GM19324 (cell line): ENCODE data around the gene RGS7.
"Not testable (repeated sequence)": the region's sequence is repeated elsewhere in the genome, so short reads cannot be mapped to it uniquely, and the experiment has no call there.

ENCODE experiments used
- ATAC-seq: cut with Tn5 transposase; IDR thresholded peaks from one replicate; pipeline ENCODE4 v1.9.1; 2021; ENCODE audit warnings: mild to moderate bottlenecking, moderate library complexity; ENCODE audit not compliant: unreplicated experiment, low FRiP score

Gene RGS7

GRCh38 chr1:241012708-241013340 is 344.2 kb downstream of the RGS7 start:
- no peak for ATAC-seq

DNA sequence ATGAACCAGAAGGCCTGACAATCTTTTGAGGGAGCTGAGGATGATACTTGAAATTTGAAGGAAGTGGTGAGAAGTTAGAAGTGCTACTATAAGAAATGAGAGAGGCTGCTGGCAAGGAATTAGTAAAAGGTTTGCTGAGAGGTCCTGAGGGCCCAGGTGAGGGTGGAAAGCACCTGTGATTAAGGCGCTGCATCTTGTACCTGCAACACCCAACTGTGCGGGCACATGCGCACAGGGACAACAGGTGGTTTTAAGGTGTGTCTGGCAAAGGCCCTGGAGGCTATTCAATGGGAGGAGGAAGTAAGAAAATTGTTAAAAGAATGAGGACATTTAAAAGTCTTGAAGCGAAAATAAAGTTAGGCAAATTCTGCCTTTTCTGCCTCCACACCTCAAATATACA is 349.3 kb downstream of the RGS7 start:
- ATAC-seq = no peak

DNA sequence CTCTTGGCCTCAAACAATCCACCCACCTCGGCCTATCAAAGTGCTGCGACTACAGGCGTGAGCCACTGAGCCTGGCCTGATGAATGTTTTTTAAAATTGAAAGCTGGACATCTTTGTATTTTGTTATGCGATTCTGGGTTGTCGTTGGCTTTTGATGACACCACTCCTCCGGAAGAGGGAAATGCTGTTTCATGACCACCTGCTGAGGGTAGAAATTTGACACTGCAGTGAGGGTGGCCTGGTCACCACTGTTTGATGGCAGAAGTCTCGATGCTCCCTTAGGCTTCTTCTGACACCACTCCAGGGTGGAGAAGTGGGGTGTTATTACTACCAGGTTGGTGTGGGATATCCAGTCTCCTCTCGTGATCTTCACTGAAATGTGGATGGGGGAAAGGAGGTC is 357.2 kb downstream of the RGS7 start:
- no peak for ATAC-seq

- ATAC-seq = no peak
Observed at GRCh38 chr1:240998441-240999015, 358.5 kb downstream of the RGS7 start.

GRCh38 chr1:240998024-240998423 is 359.0 kb downstream of the RGS7 start:
- no peak for ATAC-seq

- ATAC-seq = no peak
Observed at GRCh38 chr1:240993004-240993403, 364.0 kb downstream of the RGS7 start.

DNA sequence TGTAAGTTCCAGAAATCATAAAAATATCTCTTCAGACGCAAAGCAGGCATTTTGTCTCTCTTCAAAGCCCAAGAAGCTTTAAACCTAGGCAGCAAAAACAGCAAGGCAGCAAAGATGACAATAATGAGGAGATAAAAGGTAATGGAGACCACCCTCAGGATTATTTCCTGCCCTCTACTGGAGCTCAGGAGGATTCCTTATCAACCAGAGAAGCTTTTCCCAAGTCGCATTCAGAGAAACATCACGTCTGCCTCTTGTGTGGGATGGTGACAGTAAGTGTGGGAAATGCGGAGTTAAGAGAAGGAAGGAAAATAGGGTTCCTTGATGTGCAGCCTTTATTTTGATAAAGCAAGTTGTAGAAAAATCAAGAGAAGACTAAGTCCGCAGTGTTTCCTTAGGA is 365.8 kb downstream of the RGS7 start:
- no peak for ATAC-seq

DNA sequence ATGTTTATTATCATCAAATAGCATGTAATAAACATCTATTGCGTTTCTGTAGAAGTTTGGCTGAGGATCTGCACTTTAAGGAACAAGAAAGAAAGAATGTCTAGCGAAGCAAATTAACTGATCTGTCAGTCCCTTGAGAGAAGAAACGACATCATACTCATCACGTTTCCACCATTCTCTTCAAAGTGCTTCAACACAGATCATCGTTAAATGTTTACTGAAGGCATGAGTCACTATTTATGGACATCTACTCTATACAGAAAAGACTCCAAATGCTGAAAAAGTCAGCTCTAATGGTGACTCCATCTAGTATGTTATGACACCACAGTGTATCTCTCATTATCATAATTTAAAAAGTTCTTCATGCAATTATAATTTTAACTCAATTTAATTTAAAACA is 369.1 kb downstream of the RGS7 start:
- ATAC-seq = no peak

DNA sequence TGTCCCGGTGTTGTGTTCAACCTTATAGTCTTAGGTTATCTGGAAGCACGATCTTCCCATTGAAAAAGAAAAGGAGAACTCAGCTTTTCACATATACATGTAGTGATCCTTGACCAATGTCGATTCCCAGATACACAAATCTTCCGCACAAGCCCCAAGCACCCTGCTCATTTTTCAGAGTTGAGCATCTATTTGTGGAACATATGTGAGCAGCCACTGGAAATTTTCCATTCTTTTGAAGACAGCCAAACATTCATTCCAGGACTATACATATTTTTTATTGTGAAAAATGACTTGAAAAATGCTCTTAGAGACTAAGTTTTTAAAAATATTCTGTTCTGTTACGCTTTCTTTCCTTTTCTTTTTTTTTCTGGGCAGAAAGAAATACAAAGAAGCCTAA is 371.9 kb downstream of the RGS7 start:
- ATAC-seq = no peak

GRCh38 chr1:240980342-240980741 is 376.7 kb downstream of the RGS7 start:
- ATAC-seq = no peak

DNA sequence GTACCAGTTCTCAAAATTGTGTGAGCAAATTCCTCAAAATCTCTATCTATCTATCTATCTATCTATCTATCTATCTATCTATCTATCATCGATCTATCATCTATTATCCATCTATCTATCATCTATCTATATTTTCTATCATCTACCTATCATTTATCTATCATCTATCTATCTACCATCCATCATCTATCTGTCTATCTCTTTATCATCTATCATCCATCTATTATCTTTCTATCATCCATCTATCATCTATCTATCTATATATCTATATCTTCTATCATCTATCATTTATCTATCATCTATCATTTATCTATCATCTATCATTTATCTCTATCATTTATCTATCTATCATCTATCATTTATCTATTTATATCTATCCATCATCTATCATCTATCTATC is 380.3 kb downstream of the RGS7 start:
- no peak for ATAC-seq

DNA sequence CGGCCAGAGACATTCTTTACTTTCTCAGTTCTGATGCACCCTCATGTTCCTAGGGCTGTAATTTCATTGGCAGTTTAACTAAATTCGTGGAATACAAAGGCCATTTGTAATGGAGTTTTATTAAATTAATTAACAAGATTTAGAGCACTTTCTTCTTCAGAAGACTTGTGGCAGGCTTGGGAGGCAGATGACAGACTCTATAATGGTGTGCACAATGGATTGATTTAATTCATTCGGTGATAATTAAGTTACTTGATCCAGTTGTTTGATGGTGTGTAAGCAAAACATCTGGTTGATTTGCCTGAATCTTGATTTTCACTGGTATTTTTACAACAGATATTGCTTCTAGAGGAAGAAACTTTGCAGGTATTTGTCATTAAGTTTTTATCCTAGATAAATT is 383.1 kb downstream of the RGS7 start:
- no peak for ATAC-seq

- ATAC-seq = not testable (repeated sequence)
Observed at GRCh38 chr1:240972059-240972458, 384.9 kb downstream of the RGS7 start.

- ATAC-seq = no peak
Observed at GRCh38 chr1:240970253-240970652, 386.8 kb downstream of the RGS7 start.

DNA sequence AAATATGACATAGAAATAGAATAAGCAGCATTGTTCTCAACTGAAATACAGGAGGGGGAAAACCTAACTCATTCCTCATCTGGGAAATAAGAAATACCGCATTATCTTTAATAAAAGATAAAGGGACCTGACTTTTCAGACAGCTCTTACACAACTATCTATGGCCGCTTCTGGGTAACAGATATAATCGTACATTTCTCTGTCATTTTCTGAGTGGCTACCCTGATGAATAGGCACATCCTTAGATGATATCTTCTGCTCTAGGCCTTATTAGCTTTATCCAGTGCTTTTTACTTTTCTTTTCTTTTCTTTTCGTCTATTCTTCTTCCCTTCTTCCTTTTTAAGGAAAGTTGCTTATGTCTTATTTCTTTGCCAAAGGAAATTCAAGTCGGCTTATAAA is 388.1 kb downstream of the RGS7 start:
- ATAC-seq = no peak

DNA sequence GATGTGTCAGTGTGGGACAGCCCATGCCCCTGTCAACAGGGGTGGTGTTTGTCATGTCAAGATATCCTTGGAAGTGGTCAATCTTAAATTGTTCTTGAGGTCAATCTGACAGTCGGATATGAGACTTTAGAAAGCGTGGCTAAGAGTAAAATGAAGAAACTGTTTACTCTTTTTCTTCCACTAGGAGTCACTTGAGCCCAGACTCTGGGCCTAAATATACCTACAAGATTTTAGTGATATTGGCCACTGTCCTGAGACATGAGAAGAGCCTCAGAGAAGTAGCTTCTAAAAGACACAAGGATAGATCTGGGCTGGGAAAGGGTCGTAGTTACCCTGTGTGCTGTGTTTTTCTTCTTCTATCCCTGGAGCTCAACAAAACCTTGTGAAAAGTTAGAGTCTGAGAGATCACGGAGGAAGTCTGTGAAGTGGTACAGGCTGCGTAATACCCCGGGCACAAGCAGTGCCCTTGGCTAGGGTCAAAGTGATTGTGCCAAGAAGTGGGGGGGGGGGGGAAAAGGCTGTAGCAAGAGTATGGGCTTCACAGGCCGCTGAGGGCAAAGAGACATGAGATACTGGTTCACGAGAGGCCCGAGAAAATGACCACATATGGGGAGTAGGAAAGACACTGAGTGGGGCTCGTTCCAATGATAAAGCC is 389.8 kb downstream of the RGS7 start:
- no peak for ATAC-seq

- ATAC-seq = no peak
Observed at GRCh38 chr1:240965581-240966091, 391.4 kb downstream of the RGS7 start.

DNA sequence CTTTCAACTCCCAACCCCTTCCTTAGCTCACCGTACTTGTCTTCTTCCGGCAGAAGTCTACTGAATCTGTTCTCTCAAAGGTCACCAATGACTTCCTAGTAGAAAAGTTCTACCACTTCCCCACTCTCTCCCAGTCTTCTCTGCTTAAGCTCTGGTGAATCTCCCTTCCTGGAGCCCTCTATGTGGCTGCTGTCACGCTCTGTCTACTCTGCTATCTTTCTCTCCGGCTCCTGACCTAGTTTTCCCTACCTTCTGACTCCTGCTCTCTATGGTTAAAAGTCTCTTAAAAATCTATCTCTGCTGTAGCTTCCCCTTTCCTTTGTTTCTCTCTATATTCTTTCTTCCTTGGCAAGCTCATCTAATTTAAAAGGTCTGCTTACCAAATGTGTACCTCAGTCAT is 394.9 kb downstream of the RGS7 start:
- ATAC-seq = no peak

DNA sequence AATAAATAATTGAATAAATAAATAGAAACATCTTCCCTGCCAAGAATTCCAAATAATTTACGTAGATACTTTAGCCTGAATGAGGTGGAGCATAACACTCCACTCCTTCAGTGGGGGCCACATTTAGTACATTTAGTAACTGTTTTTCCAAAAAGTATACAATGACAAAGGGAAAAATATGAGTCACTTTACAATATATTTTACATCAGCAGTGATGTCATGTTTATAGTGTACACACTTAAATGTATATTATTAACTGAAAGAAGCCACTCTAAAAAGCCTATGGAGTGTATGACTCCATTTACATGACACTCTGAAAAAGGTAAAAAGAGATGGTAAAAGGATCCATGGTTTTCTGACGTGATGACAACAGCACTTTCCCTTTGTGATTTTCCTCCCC is 400.6 kb downstream of the RGS7 start:
- ATAC-seq = no peak

DNA sequence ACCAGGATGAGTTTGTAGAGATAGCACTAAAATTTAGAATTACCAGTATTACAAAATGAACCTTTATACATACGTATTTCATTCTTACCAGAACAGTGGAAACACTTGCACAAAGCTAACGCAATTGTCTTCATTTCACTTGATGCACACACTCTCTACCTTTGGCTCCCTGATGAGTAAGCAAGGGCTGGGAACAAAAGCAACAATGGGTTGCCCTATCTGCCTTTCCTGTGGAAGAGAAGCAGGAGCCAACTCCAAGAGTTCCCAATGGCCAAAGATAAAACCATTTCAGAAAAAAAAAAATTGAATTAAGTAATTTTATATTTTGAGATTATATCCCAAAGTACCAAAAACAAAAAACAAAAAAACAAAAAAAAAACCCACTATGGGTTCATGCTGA is 401.0 kb downstream of the RGS7 start:
- ATAC-seq = no peak

DNA sequence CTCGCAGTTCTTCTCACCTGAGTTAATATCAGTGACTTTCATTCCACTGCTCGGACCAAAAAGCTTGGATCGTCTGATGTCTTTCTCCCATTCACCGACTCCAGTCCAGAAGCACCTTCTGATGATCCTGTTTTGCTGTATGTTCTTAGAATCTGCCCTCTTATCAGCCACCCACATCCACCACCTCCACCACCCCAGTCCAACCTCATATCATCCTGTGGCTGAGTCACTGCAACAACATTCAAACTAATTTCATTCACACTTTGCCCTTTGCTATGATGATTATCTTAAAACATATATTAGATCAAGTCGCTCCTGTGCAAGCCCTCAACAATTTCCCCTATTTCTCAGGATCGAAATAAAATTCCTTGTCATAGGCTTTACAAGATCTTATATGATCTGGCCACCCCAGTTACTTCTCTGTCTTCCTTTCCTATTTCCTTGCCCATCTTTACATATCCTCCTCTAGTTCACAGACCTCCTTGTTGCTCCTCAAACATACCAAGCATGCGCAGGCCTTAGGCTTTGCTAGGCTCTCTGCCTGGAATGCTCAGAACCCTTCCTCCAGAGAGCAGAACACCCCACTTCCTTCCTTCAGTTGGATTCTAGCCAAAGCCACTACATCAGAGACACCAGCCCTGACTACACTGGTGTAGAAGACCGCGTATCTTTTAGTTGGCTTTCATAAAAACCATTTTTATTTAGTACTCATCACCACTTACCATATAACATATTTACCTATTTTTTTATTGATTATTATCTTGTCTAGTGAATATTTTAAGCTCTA is 409.4 kb downstream of the RGS7 start:
- ATAC-seq = no peak
